Activated CD4-positive, alpha-beta memory T cell treated with anti-CD3 and anti-CD28 coated beads for 36 hours (primary cell): ENCODE measurements around the gene SIX4. TPM values are rescaled to one million over a fixed set of nuclear protein-coding genes. Genes with fewer than 3 reads are reported as not detected.

Source experiments
- CTCF ChIA-PET: fragments of 350-600 bp; sonication (Branson Sonifier 250); formaldehyde crosslinking; loops from one replicate; lab custom pipeline; 2021; ENCODE audit warnings: antibody characterized with exemption, inconsistent platforms; lab: Charles Lee
- POLR2A ChIA-PET: fragments of 350-600 bp; sonication (Branson Sonifier 250); formaldehyde crosslinking; loops from one replicate; lab custom pipeline; 2021; ENCODE audit warnings: antibody characterized with exemption; lab: Charles Lee
- DNase-seq: peaks from one replicate; pipeline ENCODE4 v3.0.0-alpha.2; 2020
- H3K27ac Mint-ChIP-seq: one replicate; pipeline ENCODE4 v1.8.0; 2021; ENCODE audit warnings: mixed read lengths
- H3K27me3 Mint-ChIP-seq: one replicate; pipeline ENCODE4 v1.8.0; 2021; ENCODE audit warnings: mixed read lengths
- H3K36me3 Mint-ChIP-seq: one replicate; pipeline ENCODE4 v1.8.0; 2021; ENCODE audit warnings: mixed read lengths
- H3K4me1 Mint-ChIP-seq: one replicate; pipeline ENCODE4 v1.8.0; 2021; ENCODE audit warnings: low read depth, mixed read lengths
- H3K4me3 Mint-ChIP-seq: one replicate; pipeline ENCODE4 v1.8.0; 2021; ENCODE audit warnings: mild to moderate bottlenecking, mixed read lengths
- H3K9me3 Mint-ChIP-seq: one replicate; pipeline ENCODE4 v1.8.0; 2021; ENCODE audit warnings: mixed read lengths
- intact Hi-C: fragments of 100-400 bp; cut with micrococcal nuclease; formaldehyde crosslinking; loops from one replicate; pipeline ENCODE4 v1.15.1; 2023
- total RNA-seq, 2 experiments: library from RNA; stranded (reverse); gene quantifications; one replicate each; pipeline ENCODE4 v1.2.3, GENCODE V29; 2021

The SIX4 gene
- total RNA-seq, 2 experiments from 2014 or later: 0.17 TPM; not detected in 1

GRCh38 chr14:60720962-60721325 is 3.2 kb downstream of the SIX4 start:
- ChIA-PET CTCF (interaction anchor here (1.4 to 1.9 kb wide), 2 partner anchors 12 to 36 kb away, joined by 3 to 6 read pairs; no protein-coding TSS in a partner anchor), POLR2A (no interaction called here)
- H3K36me3 Mint-ChIP-seq: no peaks in the 10 kb centered on the region
- peaks cover 57% of the 10 kb centered on the region for H3K27me3 Mint-ChIP-seq
- H3K9me3 Mint-ChIP-seq: no peaks in the 10 kb centered on the region
- no peak overlapping the region for H3K27ac Mint-ChIP-seq
- H3K4me1 Mint-ChIP-seq: peaks cover 11% of the 10 kb centered on the region
- intact Hi-C loops: loop anchor here (5.0 kb wide), 2 partner anchors 69 to 261 kb away; partner anchors contain the start of genes SLC38A6 and TRMT5
- H3K4me3 Mint-ChIP-seq: peak overlapping the region; percentile 43
- DNase-seq: no peak

- no peaks in the 10 kb centered on the region for H3K9me3 Mint-ChIP-seq
- no peak for DNase-seq
- ChIA-PET POLR2A (no interaction called here), CTCF (interaction anchor here (1.4 to 1.9 kb wide), 2 partner anchors 13 to 36 kb away, joined by 3 to 6 read pairs; no protein-coding TSS in a partner anchor)
- H3K27me3 Mint-ChIP-seq: peaks cover 54% of the 10 kb centered on the region
- no peak overlapping the region for H3K27ac Mint-ChIP-seq
- intact Hi-C loops: loop anchor here (5.0 kb wide), 2 partner anchors 68 to 262 kb away; partner anchors contain the start of genes SLC38A6 and TRMT5
- peaks cover 11% of the 10 kb centered on the region for H3K4me1 Mint-ChIP-seq
- H3K36me3 Mint-ChIP-seq: no peaks in the 10 kb centered on the region
- H3K4me3 Mint-ChIP-seq: no peak overlapping the region
Observed at GRCh38 chr14:60720391-60720790, 3.8 kb downstream of the SIX4 start.

GRCh38 chr14:60713513-60713912 is 10.6 kb downstream of the SIX4 start:
- H3K27me3 Mint-ChIP-seq: peaks cover 22% of the 10 kb centered on the region
- CTCF ChIA-PET: interaction anchor here (1.2 kb wide), 1 partner anchor 89 kb away, joined by 3 read pairs; no protein-coding TSS in a partner anchor
- intact Hi-C loops: no loop called here
- no peak for DNase-seq
- no peaks in the 10 kb centered on the region for H3K9me3 Mint-ChIP-seq
- H3K27ac Mint-ChIP-seq: no peak overlapping the region
- H3K4me3 Mint-ChIP-seq: no peak overlapping the region
- no peaks in the 10 kb centered on the region for H3K4me1 Mint-ChIP-seq
- H3K36me3 Mint-ChIP-seq: no peaks in the 10 kb centered on the region
- POLR2A ChIA-PET: interaction anchor here (0.6 kb wide), 1 partner anchor 19 kb away, joined by 4 read pairs; no protein-coding TSS in a partner anchor

- Mint-ChIP-seq H3K4me3 (no peak overlapping the region), H3K9me3 (no peaks in the 10 kb centered on the region), H3K36me3 (no peaks in the 10 kb centered on the region), H3K27me3 (peaks cover 20% of the 10 kb centered on the region), H3K27ac (no peak overlapping the region), H3K4me1 (no peaks in the 10 kb centered on the region)
- DNase-seq: no peak
- POLR2A ChIA-PET: no interaction called here
- intact Hi-C loops: no loop called here
- CTCF ChIA-PET: no interaction called here
Observed at GRCh38 chr14:60710494-60710893, 13.7 kb downstream of the SIX4 start.

- Mint-ChIP-seq H3K27me3 (peaks cover 19% of the 10 kb centered on the region), H3K4me3 (no peak overlapping the region), H3K9me3 (no peaks in the 10 kb centered on the region), H3K36me3 (no peaks in the 10 kb centered on the region), H3K27ac (no peak overlapping the region), H3K4me1 (no peaks in the 10 kb centered on the region)
- intact Hi-C loops: no loop called here
- DNase-seq: no peak
- POLR2A ChIA-PET: no interaction called here
- CTCF ChIA-PET: no interaction called here
Observed at GRCh38 chr14:60707858-60708257, 16.3 kb downstream of the SIX4 start.

- ChIA-PET CTCF (interaction anchor here (0.9 kb wide), 1 partner anchor 48 kb away, joined by 6 read pairs; no protein-coding TSS in a partner anchor), POLR2A (interaction anchor here (0.7 kb wide), 1 partner anchor 154 kb away, joined by 3 read pairs; no protein-coding TSS in a partner anchor)
- Mint-ChIP-seq H3K4me3 (no peak overlapping the region), H3K27ac (no peak overlapping the region), H3K27me3 (peaks cover 16% of the 10 kb centered on the region), H3K36me3 (peaks cover 6% of the 10 kb centered on the region), H3K4me1 (no peaks in the 10 kb centered on the region), H3K9me3 (peaks cover 16% of the 10 kb centered on the region)
- intact Hi-C loops: no loop called here
- DNase-seq: no peak
Observed at GRCh38 chr14:60705100-60705499, 19.1 kb downstream of the SIX4 start.

GRCh38 chr14:60700598-60700997 is 23.6 kb downstream of the SIX4 start:
- CTCF ChIA-PET: no interaction called here
- H3K4me3 Mint-ChIP-seq: no peak overlapping the region
- intact Hi-C loops: no loop called here
- peaks cover 6% of the 10 kb centered on the region for H3K36me3 Mint-ChIP-seq
- H3K9me3 Mint-ChIP-seq: peaks cover 25% of the 10 kb centered on the region
- POLR2A ChIA-PET: no interaction called here
- H3K27me3 Mint-ChIP-seq: peaks cover 21% of the 10 kb centered on the region
- H3K4me1 Mint-ChIP-seq: no peaks in the 10 kb centered on the region
- no peak overlapping the region for H3K27ac Mint-ChIP-seq
- no peak for DNase-seq

- ChIA-PET POLR2A (no interaction called here), CTCF (no interaction called here)
- Mint-ChIP-seq H3K36me3 (peaks cover under 1% of the 10 kb centered on the region), H3K27ac (no peak overlapping the region), H3K27me3 (peaks cover 11% of the 10 kb centered on the region), H3K9me3 (peaks cover 11% of the 10 kb centered on the region), H3K4me3 (no peak overlapping the region), H3K4me1 (no peaks in the 10 kb centered on the region)
- no peak for DNase-seq
- intact Hi-C loops: no loop called here
Observed at GRCh38 chr14:60695327-60695726, 28.8 kb downstream of the SIX4 start.

- ChIA-PET CTCF (interaction anchor here (0.8 kb wide), 1 partner anchor 336 kb away, joined by 5 read pairs; no protein-coding TSS in a partner anchor), POLR2A (no interaction called here)
- no peak for DNase-seq
- H3K36me3 Mint-ChIP-seq: no peaks in the 10 kb centered on the region
- H3K27ac Mint-ChIP-seq: no peak overlapping the region
- intact Hi-C loops: no loop called here
- no peaks in the 10 kb centered on the region for H3K9me3 Mint-ChIP-seq
- no peak overlapping the region for H3K4me3 Mint-ChIP-seq
- H3K4me1 Mint-ChIP-seq: no peaks in the 10 kb centered on the region
- peaks cover 3% of the 10 kb centered on the region for H3K27me3 Mint-ChIP-seq
Observed at GRCh38 chr14:60691383-60692113, 32.6 kb downstream of the SIX4 start.

GRCh38 chr14:60686865-60687264 is 37.3 kb downstream of the SIX4 start:
- POLR2A ChIA-PET: no interaction called here
- H3K27me3 Mint-ChIP-seq: peaks cover 11% of the 10 kb centered on the region
- CTCF ChIA-PET: no interaction called here
- H3K27ac Mint-ChIP-seq: no peak overlapping the region
- intact Hi-C loops: no loop called here
- H3K9me3 Mint-ChIP-seq: no peaks in the 10 kb centered on the region
- H3K4me3 Mint-ChIP-seq: no peak overlapping the region
- no peak for DNase-seq
- no peaks in the 10 kb centered on the region for H3K4me1 Mint-ChIP-seq
- H3K36me3 Mint-ChIP-seq: no peaks in the 10 kb centered on the region

- no peaks in the 10 kb centered on the region for H3K9me3 Mint-ChIP-seq
- no peak for DNase-seq
- H3K27ac Mint-ChIP-seq: no peak overlapping the region
- H3K36me3 Mint-ChIP-seq: no peaks in the 10 kb centered on the region
- ChIA-PET CTCF (no interaction called here), POLR2A (no interaction called here)
- H3K4me1 Mint-ChIP-seq: no peaks in the 10 kb centered on the region
- intact Hi-C loops: no loop called here
- H3K4me3 Mint-ChIP-seq: no peak overlapping the region
- H3K27me3 Mint-ChIP-seq: peaks cover 14% of the 10 kb centered on the region
Observed at GRCh38 chr14:60684203-60684602, 39.9 kb downstream of the SIX4 start.

GRCh38 chr14:60681271-60681670 is 42.9 kb downstream of the SIX4 start:
- Mint-ChIP-seq H3K4me3 (no peak overlapping the region), H3K27me3 (peaks cover 14% of the 10 kb centered on the region), H3K4me1 (no peaks in the 10 kb centered on the region), H3K9me3 (no peaks in the 10 kb centered on the region), H3K36me3 (no peaks in the 10 kb centered on the region), H3K27ac (no peak overlapping the region)
- ChIA-PET POLR2A (no interaction called here), CTCF (interaction anchor here (0.7 kb wide), 1 partner anchor 56 kb away, joined by 3 read pairs; no protein-coding TSS in a partner anchor)
- DNase-seq: no peak
- intact Hi-C loops: no loop called here
